Left ventricle myocardium inferior (tissue), 1 donor: ENCODE data around the gene DRAP1. TPM values are rescaled to one million over a fixed set of nuclear protein-coding genes. Genes with fewer than 3 reads are reported as not detected.
A peak's percentile ranks its signal among the peaks of the same experiment; 100 is the strongest.

Experiments used
- DNase-seq: peaks from one replicate; pipeline ENCODE4 v3.0.0-alpha.2; 2020
- H3K27ac ChIP-seq: fragments of 200-600 bp; replicated peaks from 2 replicates; pipeline ENCODE4 v1.8.0; 2021
- H3K27me3 ChIP-seq: fragments of 200-600 bp; 2 replicates; pipeline ENCODE4 v1.8.0; 2021; ENCODE audit warnings: low read depth
- H3K36me3 ChIP-seq: fragments of 200-600 bp; 2 replicates; pipeline ENCODE4 v1.8.0; 2021
- H3K4me1 ChIP-seq: fragments of 200-600 bp; 2 replicates; pipeline ENCODE4 v1.8.0; 2021
- H3K4me3 ChIP-seq: fragments of 200-600 bp; 2 replicates; pipeline ENCODE4 v1.8.0; 2021; ENCODE audit warnings: mild to moderate bottlenecking, moderate library complexity
- H3K9me3 ChIP-seq: fragments of 200-600 bp; replicated peaks from 2 replicates; pipeline ENCODE4 v1.8.0; 2021
- CTCF ChIP-seq: fragments of 200-600 bp; IDR thresholded peaks from 2 replicates; pipeline ENCODE4 v1.8.0; 2021; ENCODE audit warnings: antibody characterized with exemption, mild to moderate bottlenecking, borderline replicate concordance
- intact Hi-C: fragments of 100-400 bp; cut with micrococcal nuclease; formaldehyde crosslinking; loops from one replicate; pipeline ENCODE4 v1.11.0; 2022
- total RNA-seq: library from RNA; stranded (reverse); fragmentation: NEBNext Ultra II Directional; extraction: Animal tissue kit (Norgen Biotek cat#: 25700); gene quantifications from one replicate; pipeline ENCODE4 v1.2.1, GENCODE V29; 2021
- donor health status: DM: no; HTN: yes; CAD: no; lungs with severe emphysema.

Gene DRAP1
- total RNA-seq, 1 donor from 2014 or later: 94.7 TPM

- Histone ChIP-seq H3K27me3 (peaks cover 61% of the 10 kb centered on the region), H3K4me3 (no peak overlapping the region), H3K4me1 (no peaks in the 10 kb centered on the region), H3K27ac (no peak overlapping the region), H3K36me3 (no peaks in the 10 kb centered on the region), H3K9me3 (no peaks in the 10 kb centered on the region)
- intact Hi-C loops: no loop called here
- no peak for DNase-seq
- TF ChIP-seq CTCF: no peak
These were observed 18.5 kb downstream of the DRAP1 start for GRCh38 chr11:65937766-65938165.

DNA sequence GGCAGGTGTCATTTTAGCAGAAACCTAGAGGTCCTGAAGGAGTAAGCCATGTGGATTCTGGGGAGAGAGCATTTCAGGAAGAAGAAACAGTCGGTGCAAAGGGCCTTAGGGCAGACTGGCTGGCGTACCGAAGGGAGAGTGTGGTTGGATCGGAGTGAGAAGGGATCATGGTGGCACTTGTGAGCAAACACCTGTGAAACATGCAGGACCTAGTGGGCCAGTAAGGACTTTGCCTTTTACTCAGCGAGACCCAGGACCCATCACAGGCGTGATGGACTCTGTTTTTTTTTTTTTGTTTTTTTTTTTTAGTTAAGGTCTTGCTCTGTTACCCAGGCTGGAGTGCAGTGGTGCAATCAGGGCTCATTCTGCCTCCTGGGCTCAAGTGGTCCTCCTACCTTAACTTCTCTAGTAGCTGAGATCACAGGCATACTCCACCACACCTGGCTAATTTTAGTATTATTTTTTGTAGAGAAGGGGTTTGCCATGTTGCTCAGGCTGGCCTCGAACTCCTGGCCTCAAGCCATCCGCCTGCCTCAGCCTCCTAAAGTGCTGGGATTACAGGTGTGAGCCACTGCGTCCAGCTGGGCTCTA is 22.6 kb downstream of the DRAP1 start:
- H3K27ac ChIP-seq: peak overlapping the region; percentile 19
- peaks cover 48% of the 10 kb centered on the region for H3K27me3 ChIP-seq
- H3K9me3 ChIP-seq: no peaks in the 10 kb centered on the region
- H3K4me3 ChIP-seq: no peak overlapping the region
- TF ChIP-seq CTCF: no peak
- DNase-seq: no peak
- H3K36me3 ChIP-seq: no peaks in the 10 kb centered on the region
- intact Hi-C loops: no loop called here
- no peaks in the 10 kb centered on the region for H3K4me1 ChIP-seq

DNA sequence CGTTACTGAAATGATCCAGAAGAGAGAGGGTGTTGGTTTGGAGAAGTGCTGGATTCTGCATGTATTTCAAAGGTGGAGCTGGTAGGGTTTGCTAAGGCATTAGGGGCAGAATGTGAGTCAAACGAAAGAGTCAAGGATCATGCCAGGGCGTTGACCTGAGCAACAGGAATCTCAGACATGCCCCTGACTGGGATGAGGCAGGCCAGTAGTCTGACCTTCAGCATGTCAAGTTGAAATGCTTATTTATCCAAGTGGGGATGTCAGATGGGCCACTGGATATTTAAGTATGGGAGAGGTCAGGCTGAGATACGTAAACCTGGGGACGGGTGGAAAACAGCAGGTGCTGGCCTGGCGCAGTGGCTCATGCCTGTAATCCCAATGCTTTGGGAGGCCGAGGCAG is 23.3 kb downstream of the DRAP1 start:
- TF ChIP-seq CTCF: no peak
- intact Hi-C loops: no loop called here
- Histone ChIP-seq H3K27ac (no peak overlapping the region), H3K4me3 (no peak overlapping the region), H3K27me3 (peaks cover 48% of the 10 kb centered on the region), H3K9me3 (no peaks in the 10 kb centered on the region), H3K36me3 (no peaks in the 10 kb centered on the region), H3K4me1 (no peaks in the 10 kb centered on the region)
- no peak for DNase-seq

- H3K4me1 ChIP-seq: no peaks in the 10 kb centered on the region
- TF ChIP-seq CTCF: no peak
- no peak for DNase-seq
- intact Hi-C loops: no loop called here
- no peak overlapping the region for H3K4me3 ChIP-seq
- no peaks in the 10 kb centered on the region for H3K9me3 ChIP-seq
- H3K27ac ChIP-seq: no peak overlapping the region
- H3K36me3 ChIP-seq: no peaks in the 10 kb centered on the region
- peaks cover 38% of the 10 kb centered on the region for H3K27me3 ChIP-seq
These were observed 25.0 kb downstream of the DRAP1 start for GRCh38 chr11:65944191-65944590.

GRCh38 chr11:65944767-65945166 is 25.5 kb downstream of the DRAP1 start:
- no peaks in the 10 kb centered on the region for H3K4me1 ChIP-seq
- intact Hi-C loops: no loop called here
- no peak overlapping the region for H3K27ac ChIP-seq
- peaks cover 38% of the 10 kb centered on the region for H3K27me3 ChIP-seq
- no peaks in the 10 kb centered on the region for H3K9me3 ChIP-seq
- no peak overlapping the region for H3K4me3 ChIP-seq
- no peak for DNase-seq
- H3K36me3 ChIP-seq: no peaks in the 10 kb centered on the region
- TF ChIP-seq CTCF: no peak
